HG03280 (cell line): Measurements from ENCODE around the gene ARHGAP23.
"Not testable (repeated sequence)": the region's sequence is repeated elsewhere in the genome, so short reads cannot be mapped to it uniquely, and the experiment has no call there.

ENCODE experiments used
- ATAC-seq: cut with Tn5 transposase; IDR thresholded peaks from one replicate; pipeline ENCODE4 v1.9.1; 2021; ENCODE audit warnings: mild to moderate bottlenecking, moderate library complexity; ENCODE audit not compliant: unreplicated experiment

Gene ARHGAP23

GRCh38 chr17:38511150-38512108 is 83.2 kb downstream of the ARHGAP23 start:
- ATAC-seq, result no peak

GRCh38 chr17:38512473-38513058 is 84.3 kb downstream of the ARHGAP23 start:
- no peak for ATAC-seq

GRCh38 chr17:38526526-38526925 is 98.3 kb downstream of the ARHGAP23 start:
- not testable (repeated sequence) for ATAC-seq

GRCh38 chr17:38528141-38528540 is 99.9 kb downstream of the ARHGAP23 start:
- not testable (repeated sequence) for ATAC-seq

- not testable (repeated sequence) for ATAC-seq
Measured at GRCh38 chr17:38530856-38531255, 102.6 kb downstream of the ARHGAP23 start.

GRCh38 chr17:38531761-38532160 is 103.5 kb downstream of the ARHGAP23 start:
- ATAC-seq, result not testable (repeated sequence)

GRCh38 chr17:38532451-38532850 is 104.2 kb downstream of the ARHGAP23 start:
- ATAC-seq, result no peak

- ATAC-seq, result no peak
Measured at GRCh38 chr17:38533241-38533640, 105.0 kb downstream of the ARHGAP23 start.

GRCh38 chr17:38533866-38534497 is 105.7 kb downstream of the ARHGAP23 start:
- no peak for ATAC-seq

- no peak for ATAC-seq
Measured at GRCh38 chr17:38534498-38534885, 106.2 kb downstream of the ARHGAP23 start.

GRCh38 chr17:38535886-38536285 is 107.6 kb downstream of the ARHGAP23 start:
- no peak for ATAC-seq

- no peak for ATAC-seq
Measured at GRCh38 chr17:38536661-38537060, 108.4 kb downstream of the ARHGAP23 start.

GRCh38 chr17:38538906-38539305 is 110.6 kb downstream of the ARHGAP23 start:
- no peak for ATAC-seq

GRCh38 chr17:38539386-38539785 is 111.1 kb downstream of the ARHGAP23 start:
- ATAC-seq, result no peak

GRCh38 chr17:38540514-38541045 is 112.3 kb downstream of the ARHGAP23 start:
- no peak for ATAC-seq

- ATAC-seq, result no peak
Measured at GRCh38 chr17:38541281-38541680, 113.0 kb downstream of the ARHGAP23 start.

- ATAC-seq, result no peak
Measured at GRCh38 chr17:38542286-38542685, 114.0 kb downstream of the ARHGAP23 start.

- no peak for ATAC-seq
Measured at GRCh38 chr17:38543403-38544174, 115.3 kb downstream of the ARHGAP23 start.

GRCh38 chr17:38544175-38544838 is 116.0 kb downstream of the ARHGAP23 start:
- no peak for ATAC-seq

GRCh38 chr17:38544839-38545209 is 116.6 kb downstream of the ARHGAP23 start:
- ATAC-seq, result no peak
